Effector CD8-positive, alpha-beta T cell (primary cell): ENCODE measurements around the gene ABLIM1.
A peak's percentile ranks its signal among the peaks of the same experiment; 100 is the strongest.
"Not testable (repeated sequence)": the region's sequence is repeated elsewhere in the genome, so short reads cannot be mapped to it uniquely, and the experiment has no call there.

ENCODE experiments used
- DNase-seq: peaks from one replicate; lab custom pipeline; 2025; lab: John Stamatoyannopoulos, UW
- total RNA-seq, 4 experiments: gene quantifications; one replicate each; lab custom pipeline; 2026; lab: John Stamatoyannopoulos, UW

The ABLIM1 gene
- total RNA-seq = 207 to 467 (median 363) reads per million in 4 experiments

DNA sequence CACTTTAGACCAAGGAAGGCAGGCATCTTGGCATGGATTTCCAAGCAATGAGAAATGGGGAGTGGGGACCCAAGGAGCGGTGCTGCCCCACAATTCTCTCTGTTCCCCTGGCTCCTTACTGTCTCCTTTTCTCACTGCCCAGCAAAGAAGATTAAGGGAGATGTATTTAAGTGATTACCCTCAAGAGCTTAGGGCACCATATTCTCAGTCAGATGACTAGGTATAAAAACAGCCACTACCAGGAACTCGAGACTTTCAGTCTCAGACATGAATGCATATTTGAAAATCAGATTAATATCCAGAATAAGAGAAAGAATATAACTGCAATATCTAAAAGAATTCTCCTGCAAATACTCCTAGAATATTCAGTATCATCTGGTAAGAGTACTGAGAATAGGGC is at the start of gene ABLIM1:
Gene ABLIM1 (minus strand): TSS at position 101 of the 400 bp plus-strand sequence. CDS start 75 bp downstream, at position 26.
- DNase-seq = no peak

DNA sequence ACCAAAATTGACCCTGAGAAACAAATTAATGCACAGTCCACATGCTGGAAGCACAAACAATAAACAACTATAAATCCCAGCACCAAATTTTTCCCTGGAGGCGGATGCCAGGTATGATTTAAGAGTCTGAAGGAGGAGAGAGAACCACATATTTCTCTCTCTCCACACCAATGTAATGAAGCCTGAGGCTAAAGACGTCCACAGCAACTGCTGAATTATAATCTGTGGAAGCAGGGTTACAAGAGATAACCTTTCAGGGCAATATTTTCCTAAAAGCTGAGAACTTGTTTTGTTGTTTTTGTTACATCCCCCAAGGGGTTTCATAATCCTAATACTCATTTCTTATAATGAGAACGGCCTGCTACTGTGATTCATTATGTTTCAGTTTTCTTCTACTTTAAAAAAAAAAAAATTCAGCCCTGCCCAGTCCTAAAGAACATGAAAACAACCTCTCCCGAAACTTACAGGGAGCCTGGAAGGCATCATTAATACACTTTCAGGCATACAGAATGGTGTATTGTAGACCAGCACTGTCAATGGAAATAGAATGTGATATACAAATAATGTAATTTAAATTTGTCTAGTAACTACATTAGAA is 48.5 kb upstream of the ABLIM1 start:
- DNase-seq = no peak

DNA sequence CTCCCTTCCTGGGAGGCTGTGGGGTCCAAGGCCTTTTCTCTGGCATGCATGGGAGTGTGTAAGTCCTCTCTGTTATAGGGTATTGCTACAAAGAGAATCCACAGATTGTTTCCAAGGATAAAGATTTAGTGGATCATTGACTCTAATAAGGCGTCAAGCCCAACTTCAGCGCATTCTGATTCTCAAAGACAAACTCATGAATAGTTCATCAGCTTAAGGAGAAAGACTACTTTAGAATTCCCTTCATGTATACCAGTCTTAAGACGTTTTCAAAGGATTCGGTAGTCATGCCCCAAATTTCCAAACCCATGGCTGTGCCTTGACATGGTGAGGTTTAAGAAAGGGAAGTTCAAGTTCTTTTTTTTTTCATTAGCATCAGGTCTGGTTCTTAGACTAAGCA is 46.6 kb upstream of the ABLIM1 start:
- no peak for DNase-seq

DNA sequence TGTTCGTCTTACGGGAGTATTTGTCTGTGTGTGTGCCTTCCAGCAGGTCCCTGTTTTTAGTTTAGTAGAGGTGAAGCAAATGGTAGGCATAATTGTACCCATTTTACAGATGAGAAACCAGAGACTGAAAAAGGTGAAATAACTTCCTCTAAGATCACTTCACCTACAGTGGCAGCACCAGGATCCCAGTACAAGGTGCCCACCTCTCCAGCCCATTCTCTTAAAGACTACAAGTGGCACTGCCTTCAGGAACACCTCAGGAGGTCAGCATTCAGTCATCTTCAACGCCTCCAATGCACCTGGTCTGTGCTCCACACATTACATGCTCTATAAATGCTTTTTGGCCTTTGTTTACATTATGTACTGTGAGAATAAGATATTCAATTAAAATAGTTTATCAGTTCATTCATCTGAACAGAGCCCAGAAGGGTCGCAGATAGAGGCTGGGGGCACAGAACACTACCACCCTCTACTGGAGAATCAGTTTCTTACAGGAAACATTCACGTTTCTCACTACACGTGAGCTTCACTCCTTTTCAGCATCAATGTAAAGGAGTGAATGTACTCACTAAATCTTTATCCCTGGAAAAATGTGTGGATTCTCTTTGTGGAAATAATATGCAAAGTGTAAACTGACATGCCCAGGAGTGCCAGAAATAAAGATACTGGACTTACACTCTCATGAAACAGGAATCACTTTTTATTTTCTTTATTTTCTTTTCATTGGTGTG is 45.5 kb upstream of the ABLIM1 start:
- peak; percentile 2 for DNase-seq

DNA sequence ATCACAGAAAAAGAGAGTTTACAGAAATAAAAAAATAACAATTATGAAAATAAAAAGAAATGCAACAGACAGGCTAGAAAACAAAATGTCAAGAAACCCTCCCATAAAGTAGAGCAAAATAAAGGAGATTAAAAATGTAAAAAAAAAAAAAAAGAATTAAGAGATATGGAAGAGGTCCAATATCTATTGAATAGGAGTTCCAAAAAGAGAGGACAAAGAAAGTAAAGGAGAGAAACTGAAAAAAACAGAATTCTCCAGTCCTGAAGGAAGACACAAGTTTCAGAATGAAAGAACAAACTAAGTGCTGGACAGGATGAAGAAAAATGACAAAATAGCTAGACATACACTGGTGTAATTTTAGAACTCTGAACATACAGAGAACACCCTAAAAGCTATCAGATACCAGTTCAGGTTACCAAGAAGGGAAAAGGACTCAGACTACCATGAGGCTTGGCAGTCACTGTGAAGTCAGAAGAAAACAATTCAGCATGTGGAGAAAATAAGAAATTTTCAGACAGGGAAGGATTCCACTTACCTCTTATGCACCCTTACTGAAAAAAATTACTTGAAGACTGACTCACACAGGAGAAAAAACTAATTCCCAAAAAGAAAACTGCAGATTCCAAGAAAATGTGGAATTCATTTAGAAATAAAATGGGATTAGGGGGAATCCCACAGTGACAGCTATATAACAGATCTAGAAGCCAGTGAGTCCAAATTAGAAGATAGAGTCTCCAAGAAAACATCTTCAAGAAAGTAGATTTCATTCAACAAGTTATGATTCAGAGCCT is 40.4 kb upstream of the ABLIM1 start:
- DNase-seq = no peak

DNA sequence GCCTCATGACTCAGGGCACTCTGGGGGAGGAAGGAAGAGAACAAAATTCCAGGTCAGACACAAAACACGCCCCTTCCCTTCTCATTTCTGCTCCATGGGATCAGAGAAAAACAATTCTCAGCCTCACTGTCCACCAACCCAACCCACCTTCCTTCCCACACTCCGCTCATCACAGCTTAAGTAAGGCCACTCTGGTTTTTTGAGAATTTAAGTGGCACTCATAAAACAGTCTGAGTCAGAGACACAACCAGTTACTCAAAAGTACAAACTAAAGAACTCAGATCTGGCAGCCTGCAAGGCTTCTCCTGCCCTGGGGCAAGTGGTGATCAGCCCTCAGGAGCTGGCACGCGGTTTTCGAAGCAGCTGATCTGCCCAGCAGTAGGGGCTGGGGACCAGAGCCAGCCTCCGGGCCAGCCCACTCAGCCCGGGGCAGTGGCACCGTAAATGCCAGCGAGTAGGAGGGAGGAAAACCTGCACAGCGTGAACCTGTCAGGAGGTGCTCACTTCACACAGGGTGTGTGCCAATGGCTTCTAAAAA is 39.1 kb upstream of the ABLIM1 start:
- no peak for DNase-seq

DNA sequence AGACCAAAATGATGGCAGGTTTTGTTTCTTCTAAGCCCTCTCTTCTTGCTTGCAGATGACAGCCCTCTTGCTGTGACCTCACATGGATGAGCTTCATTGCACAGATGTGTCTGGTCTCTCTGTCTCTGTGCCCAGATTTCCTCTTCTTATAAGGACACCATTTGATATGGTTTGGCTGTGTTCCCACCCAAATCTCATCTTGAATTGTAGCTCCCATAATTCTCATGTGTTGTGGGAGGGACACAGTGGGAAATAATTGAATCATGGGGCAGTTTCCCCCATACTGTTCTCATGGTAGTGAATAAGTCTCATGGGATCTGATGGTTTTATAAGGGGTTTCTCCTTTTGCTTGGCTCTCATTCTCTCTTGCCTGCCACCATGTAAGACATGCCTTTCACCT is 38.2 kb upstream of the ABLIM1 start:
- not testable (repeated sequence) for DNase-seq

DNA sequence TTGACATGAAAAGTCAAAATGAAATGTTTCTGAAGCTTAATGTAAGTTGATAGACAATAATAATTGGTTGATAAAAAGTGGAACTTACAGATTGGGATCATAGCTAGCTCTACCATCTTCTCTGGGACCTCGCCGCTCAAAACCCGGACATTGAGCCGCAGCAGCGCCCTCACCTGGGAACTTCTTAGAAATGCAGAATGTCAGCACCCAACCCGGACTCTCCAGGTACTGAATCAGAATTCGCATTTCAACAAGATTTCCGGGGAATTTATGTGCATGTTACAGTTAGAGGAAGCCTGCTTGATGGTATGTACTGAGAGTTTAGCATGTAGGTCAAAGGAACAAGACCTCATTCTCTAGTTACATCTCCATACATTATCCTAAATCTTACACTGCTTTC is 36.7 kb upstream of the ABLIM1 start:
- DNase-seq = no peak

DNA sequence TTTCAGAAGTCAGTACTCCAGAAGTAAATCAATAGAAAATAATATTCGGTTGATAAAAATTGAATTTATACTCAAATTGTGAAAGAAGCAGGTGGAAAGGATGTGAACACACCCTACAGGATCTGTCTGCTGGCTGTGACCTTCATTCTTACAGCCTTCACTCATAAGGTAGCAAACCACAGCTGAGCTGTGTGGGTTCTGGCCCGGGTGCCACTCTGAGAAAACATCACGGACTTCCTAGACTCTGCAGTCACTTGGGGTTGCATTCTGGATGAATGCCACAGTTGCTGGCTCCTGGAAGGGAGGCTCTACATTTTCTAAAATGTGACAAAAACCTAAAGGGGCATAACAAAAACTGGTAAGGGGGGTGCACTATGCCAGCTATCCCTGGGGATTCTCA is 36.0 kb upstream of the ABLIM1 start:
- no peak for DNase-seq

DNA sequence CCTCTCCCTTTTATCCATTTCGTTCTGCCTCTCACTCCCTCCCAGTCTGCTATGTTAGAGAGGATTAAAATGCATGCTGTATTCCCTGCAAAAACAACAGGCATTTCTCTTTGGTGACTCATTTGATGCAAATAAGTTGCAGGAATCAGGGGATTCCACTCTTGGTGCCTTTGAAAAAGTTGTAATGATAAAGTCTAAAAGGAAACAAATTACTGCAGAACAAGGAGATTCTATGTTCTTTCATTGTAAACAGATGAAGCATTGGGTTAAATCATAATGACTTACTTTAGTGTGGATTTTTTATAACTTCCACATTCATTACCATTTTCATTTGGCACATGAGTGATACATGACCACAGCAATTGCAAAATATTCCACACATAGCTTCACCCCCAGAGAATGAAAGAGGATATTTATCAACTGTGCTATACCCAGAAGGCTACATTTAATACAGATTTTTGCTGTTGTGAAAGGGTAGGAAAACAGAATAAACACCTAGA is 33.4 kb upstream of the ABLIM1 start:
- no peak for DNase-seq

DNA sequence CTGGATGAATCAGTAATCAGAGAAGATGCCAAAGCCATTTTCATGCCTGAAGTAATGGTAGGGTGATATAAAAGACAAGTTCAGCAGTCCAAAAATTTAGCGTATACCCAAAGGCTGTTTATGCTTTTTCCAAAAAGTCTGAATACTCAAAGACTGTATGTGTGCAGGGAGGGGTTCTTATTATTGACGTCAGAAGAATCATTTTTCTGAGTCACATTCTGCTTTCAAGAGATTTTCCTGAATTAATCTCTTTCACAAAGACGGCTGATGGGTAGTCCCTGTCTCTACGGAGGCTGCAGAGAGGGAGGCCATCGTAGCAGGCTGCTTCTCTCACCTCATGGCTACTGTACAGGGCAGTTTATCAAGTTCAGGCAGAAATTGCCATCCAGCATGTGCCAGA is 30.7 kb upstream of the ABLIM1 start:
- no peak for DNase-seq

DNA sequence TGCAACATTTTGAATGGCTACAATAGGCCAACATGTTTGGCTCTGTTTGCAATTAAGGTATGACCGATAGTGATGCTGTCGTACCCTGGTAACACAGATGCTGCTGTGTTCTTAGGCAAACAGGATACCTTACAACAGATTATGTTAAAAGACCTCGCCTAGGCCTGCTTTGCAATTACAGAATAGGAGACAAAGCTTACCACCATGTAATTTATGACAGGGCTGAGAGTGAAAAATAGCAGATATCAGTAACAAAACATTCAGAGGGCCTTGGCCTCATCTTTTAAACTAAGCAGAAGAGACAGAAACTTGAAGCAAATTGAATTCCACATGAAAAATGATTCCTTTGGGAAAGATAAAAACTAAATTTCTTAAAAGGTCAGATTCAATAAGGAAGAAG is 29.4 kb upstream of the ABLIM1 start:
- no peak for DNase-seq

DNA sequence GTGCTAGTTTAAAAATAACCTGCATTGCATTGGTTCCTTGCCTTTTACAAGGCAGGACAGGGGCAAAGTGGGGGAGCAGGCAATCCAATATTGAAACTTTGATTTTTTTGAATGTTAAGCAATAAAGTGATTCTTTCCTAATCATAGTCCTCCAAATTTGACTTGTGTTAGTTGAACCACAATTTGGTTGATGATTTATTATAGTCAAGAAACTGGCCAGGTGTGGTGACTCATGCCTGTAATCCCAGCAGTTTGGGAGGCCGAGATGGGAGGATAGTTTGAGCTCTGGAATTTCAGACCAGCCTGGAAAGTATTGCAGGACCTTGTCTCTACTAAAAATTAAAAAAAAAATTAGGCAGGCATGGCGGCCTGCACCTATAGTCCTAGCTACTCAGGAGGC is 27.9 kb upstream of the ABLIM1 start:
- no peak for DNase-seq

DNA sequence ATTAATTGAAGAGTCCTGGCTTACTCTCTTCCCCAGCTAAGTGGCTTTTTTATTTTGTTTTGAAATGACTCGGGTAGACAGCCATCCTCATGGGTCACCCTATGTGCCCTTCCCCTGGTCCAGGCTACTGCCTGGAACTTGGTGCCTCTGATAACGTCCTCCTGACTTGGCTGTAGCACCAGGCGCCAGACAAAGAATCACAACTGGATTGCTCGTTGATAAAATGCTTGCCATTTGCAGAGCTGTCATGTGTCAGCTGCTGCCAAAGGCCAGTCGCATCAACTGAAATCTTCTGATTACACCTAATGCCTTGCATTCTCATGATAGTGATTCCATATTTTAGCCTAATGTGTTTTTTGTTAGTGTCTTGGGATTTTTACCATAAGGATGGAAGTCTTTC is 27.4 kb upstream of the ABLIM1 start:
- no peak for DNase-seq

DNA sequence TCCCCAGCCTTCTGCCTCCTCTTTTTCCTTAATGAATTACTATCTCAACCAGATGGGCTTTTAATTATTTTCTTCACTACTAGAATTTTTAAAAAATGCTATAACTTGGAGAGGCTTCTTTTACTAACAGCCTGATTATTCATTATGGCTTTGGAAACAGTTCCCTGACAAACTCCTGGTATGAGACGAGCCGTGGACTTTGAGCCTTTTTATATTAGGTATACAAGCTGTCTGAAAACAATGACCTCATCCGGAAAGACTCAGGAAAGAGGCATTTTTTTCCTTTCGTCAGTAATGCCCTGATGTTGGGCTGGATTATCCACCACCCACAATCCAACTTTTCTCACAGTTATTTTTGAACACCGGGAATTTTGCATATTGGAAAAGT is 26.7 kb upstream of the ABLIM1 start:
- DNase-seq = no peak

DNA sequence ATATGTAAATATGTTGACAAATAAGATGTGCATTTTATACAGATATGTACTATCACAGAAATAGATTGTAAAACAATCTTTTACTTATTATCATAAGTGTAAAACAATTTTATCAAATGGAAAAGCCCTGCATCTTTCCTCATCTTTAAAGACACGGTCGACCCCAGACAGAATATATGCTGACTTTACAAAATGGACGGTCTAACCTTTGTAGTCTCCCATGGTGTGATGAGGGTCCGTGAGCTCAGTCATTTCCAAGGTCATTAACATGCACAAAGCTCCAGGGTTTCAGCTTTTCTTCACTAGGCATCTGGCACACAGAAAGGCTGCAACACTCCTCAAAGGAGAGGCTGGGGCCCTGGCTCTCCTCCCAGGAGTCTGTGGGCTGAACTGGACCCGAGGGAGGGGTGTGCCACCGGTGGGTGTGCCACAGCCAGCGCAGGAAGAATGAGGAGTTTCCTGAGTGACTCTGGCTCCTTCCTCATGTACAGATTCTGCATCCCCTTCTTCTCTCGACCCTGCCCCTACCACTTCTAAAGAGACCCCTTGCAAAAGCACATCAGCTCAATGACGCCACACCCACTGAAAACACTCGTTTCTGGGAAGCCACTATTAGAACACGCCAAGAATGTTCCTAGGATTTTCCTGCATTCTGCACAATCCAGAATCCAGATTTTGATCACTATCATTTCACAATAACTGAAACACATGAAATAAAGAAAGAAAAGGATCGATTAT is 26.2 kb upstream of the ABLIM1 start:
- no peak for DNase-seq

DNA sequence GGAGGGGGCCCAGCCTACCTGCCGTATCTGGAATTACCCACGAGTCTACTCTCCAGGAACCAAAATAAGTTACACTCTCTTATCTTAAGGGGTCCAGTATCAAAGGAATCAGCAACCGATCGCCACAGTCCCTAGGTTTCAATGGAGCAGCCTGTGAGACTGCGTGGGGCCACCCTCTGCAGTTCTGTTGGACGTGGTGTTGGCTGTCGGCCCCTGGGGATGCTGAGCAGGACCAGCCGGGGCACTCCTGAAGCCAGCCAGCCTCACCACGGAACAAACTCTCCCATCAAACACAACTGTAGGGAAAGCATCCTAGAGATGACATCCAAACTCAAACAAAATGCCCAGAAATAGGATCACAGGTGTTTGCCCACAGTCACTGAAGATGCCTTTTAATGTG is 25.5 kb upstream of the ABLIM1 start:
- DNase-seq = no peak

DNA sequence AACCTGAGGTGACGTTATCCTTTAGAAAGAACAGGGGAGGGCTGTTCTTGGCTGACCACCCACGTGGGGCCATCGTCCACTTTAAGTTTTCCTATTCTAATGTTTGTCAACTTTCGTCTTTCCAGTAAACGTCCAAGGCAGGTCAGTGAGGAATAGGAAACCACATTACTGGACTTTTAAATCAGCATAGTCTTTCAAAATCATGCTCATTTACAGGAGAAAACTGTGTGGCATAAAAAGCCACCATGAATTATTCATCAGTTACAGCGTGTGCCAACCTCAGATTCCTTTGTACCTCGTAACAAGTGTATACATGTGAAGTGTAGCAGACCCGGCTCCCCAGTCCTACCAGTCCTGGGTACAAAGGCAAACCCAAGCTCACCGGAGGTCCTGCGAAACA is 25.1 kb upstream of the ABLIM1 start:
- DNase-seq = no peak

DNA sequence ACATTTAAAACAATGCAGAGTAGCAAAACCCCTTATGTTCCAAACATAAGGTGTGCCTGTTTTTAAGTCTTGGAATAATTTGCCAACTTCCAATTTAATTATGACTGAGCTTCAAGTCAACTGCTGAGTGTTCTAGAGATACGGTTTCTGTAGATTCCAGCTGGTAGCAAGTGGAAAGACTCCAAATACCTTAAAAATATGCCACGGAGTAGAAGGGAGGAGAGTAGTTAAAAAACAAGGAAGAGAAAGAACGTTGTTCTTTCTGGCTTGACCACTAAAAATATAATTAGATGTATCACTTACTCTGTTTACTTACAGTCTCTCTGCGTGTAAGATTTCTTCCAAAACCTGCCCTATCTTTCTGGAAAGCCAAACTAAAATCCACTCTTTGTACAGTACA is 24.5 kb upstream of the ABLIM1 start:
- no peak for DNase-seq

DNA sequence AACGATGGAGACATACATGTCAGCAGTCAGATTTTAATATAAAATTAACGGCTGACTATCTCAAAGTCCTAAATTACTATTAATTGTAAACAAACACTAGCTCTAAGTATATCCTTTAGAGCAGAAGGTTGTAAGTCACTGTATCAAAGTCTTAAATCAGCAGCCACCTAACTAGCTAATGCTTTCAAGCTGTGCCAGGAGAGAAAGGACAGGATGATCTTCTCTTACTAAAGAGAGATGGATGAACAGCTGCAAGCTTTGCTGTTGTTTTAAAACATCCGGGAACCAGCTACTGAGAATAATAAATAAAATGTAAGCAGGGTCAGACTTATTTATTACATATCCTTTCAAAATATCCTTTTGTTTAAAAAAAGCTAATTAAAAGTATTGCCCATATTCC is 24.0 kb upstream of the ABLIM1 start:
- no peak for DNase-seq

DNA sequence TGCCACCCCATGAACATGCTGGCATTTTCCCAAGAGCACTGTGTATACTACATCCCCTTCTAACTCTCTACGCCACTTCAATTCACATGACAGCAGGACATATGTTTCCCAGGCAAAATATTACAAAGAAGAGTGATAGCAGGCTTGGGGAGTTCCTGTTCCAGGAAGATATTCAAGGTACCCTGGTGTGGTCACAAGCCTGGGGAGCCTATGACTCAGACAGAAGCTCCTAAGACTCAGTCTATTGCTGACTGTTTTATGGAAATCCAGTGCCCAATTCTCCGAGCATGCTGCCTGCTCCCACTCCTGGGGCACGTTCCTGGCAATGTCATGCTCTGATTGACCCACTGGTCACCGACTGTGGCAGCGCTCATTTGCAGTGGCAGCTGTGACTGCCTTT is 23.5 kb upstream of the ABLIM1 start:
- DNase-seq = no peak

DNA sequence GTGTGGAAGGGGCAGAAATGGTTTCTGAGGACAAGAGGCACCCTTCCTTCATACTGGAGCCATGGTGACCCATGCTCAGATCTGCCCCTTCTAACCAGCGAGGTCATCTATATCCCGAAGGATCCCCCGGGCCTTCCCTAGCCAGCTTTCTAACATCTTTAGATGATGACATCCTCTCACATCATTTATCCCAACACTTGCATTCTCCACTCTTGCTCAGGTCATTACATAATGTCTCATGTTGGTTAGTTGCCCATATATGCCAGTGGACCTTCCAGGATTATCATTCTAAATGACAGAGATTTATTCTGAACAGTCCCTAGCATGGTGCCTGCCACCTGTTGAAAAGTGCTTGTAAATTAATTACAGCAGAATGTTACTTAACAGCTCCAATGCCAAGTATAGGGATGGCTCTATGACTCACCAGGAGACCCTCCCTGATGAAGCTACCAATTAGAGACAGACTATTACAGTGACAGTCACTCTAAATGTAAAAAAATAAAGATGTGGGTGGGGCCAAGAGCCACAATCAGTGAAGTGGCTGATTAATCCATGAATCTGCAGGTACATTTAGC is 22.6 kb upstream of the ABLIM1 start:
- DNase-seq = no peak
